ENCODE measurements around the gene STAM. TPM values are rescaled to one million over a fixed set of nuclear protein-coding genes. Genes with fewer than 3 reads are reported as not detected.

The STAM gene
- polyA plus RNA-seq, 1 donor (not counting 4 experiments of a cell fraction or from before 2014, with no cell fraction given) = 34.1 TPM

- Histone ChIP-seq H3K4me2 (ENCODE audit: control insufficient read depth, extremely low read depth, insufficient read depth, low read depth, low read length) (no peak overlapping the region), H3K4me1 (ENCODE audit: control insufficient read depth, extremely low read depth, insufficient read depth, low read length) (no peaks in the 10 kb centered on the region), H3K27ac (ENCODE audit: control insufficient read depth, insufficient read depth, low read length) (no peak overlapping the region), H3K9me1 (ENCODE audit: control insufficient read depth, extremely low read depth, insufficient read depth, low read length) (no peaks in the 10 kb centered on the region), H2AFZ (ENCODE audit: control insufficient read depth, low read length) (no peak overlapping the region), H3K27me3 (ENCODE audit: control insufficient read depth, extremely low read depth, insufficient read depth, low read length) (no peaks in the 10 kb centered on the region), H3K9ac (ENCODE audit: control insufficient read depth, extremely low read depth, insufficient read depth, low read length) (no peak overlapping the region), H3K79me2 (ENCODE audit: control insufficient read depth, insufficient read depth, low read length) (no peaks in the 10 kb centered on the region), H3K4me3 (ENCODE audit: control insufficient read depth in 2 of 3, extremely low read depth in 1 of 3, insufficient read depth in 2 of 3, low read depth in 1 of 3, low read length in 3 of 3) (no peak overlapping the region), H3K36me3 (ENCODE audit: control insufficient read depth in 2 of 2, extremely low read depth in 1 of 2, insufficient read depth in 2 of 2, low read length in 2 of 2) (peaks cover 0 to 1% of the 10 kb centered on the region in 2 experiments), H4K20me1 (ENCODE audit: control insufficient read depth, extremely low read depth, insufficient read depth, low read length) (no peaks in the 10 kb centered on the region), H3K9me3 (ENCODE audit: control insufficient read depth, low read depth, low read length) (no peaks in the 10 kb centered on the region)
- TF ChIP-seq CTCF (optimal IDR thresholded peaks at IDR 0.05 in 1 of 3, IDR thresholded peaks at IDR 0.05 in 1 of 3, conservative IDR thresholded peaks at IDR 0.05 in 1 of 3; ENCODE audit: extremely low read depth in 1 of 3, insufficient read depth in 2 of 3, low read length in 3 of 3) = no peak
- TF ChIP-seq EZH2 (IDR thresholded peaks at IDR 0.05; ENCODE audit: low read length) = no peak
- no peak for DNase-seq (ENCODE audit: low read depth, low spot score)
- dilution Hi-C loops (cut with MboI; ENCODE audit: extremely low pct_ligation_motif_present, low sequenced_read_pairs) = no loop called here
- no peak for FAIRE-seq
These were observed 37.4 kb upstream of the STAM start for GRCh38 chr10:17606547-17607040.

- no peaks in the 10 kb centered on the region for H3K9me1 ChIP-seq (ENCODE audit: control insufficient read depth, extremely low read depth, insufficient read depth, low read length)
- H3K9me3 ChIP-seq (ENCODE audit: control insufficient read depth, low read depth, low read length) = no peaks in the 10 kb centered on the region
- TF ChIP-seq EZH2 (IDR thresholded peaks at IDR 0.05; ENCODE audit: low read length) = no peak
- no peak for TF ChIP-seq CTCF (optimal IDR thresholded peaks at IDR 0.05 in 1 of 3, IDR thresholded peaks at IDR 0.05 in 1 of 3, conservative IDR thresholded peaks at IDR 0.05 in 1 of 3; ENCODE audit: extremely low read depth in 1 of 3, insufficient read depth in 2 of 3, low read length in 3 of 3)
- dilution Hi-C loops (cut with MboI; ENCODE audit: extremely low pct_ligation_motif_present, low sequenced_read_pairs) = no loop called here
- no peaks in the 10 kb centered on the region for H3K79me2 ChIP-seq (ENCODE audit: control insufficient read depth, insufficient read depth, low read length)
- no peaks in the 10 kb centered on the region for H4K20me1 ChIP-seq (ENCODE audit: control insufficient read depth, extremely low read depth, insufficient read depth, low read length)
- FAIRE-seq = no peak
- no peak overlapping the region for H3K4me3 ChIP-seq (ENCODE audit: control insufficient read depth in 2 of 3, extremely low read depth in 1 of 3, insufficient read depth in 2 of 3, low read depth in 1 of 3, low read length in 3 of 3)
- H2AFZ ChIP-seq (ENCODE audit: control insufficient read depth, low read length) = no peak overlapping the region
- no peaks in the 10 kb centered on the region for H3K27me3 ChIP-seq (ENCODE audit: control insufficient read depth, extremely low read depth, insufficient read depth, low read length)
- no peaks in the 10 kb centered on the region for H3K4me1 ChIP-seq (ENCODE audit: control insufficient read depth, extremely low read depth, insufficient read depth, low read length)
- H3K27ac ChIP-seq (ENCODE audit: control insufficient read depth, insufficient read depth, low read length) = no peak overlapping the region
- H3K9ac ChIP-seq (ENCODE audit: control insufficient read depth, extremely low read depth, insufficient read depth, low read length) = no peak overlapping the region
- H3K4me2 ChIP-seq (ENCODE audit: control insufficient read depth, extremely low read depth, insufficient read depth, low read depth, low read length) = no peak overlapping the region
- H3K36me3 ChIP-seq (ENCODE audit: control insufficient read depth in 2 of 2, extremely low read depth in 1 of 2, insufficient read depth in 2 of 2, low read length in 2 of 2) = no peaks in the 10 kb centered on the region
- DNase-seq (ENCODE audit: low read depth, low spot score) = no peak
These were observed 36.9 kb upstream of the STAM start for GRCh38 chr10:17607060-17607459.

Data from keratinocyte (primary cell).